SK-N-SH (cell line): ENCODE results near the gene HSD17B12.

Source experiments
- CHD2 ChIP-seq: fragments of 150-350 bp; IDR thresholded peaks from 2 replicates; pipeline ENCODE4 v1.6.1; 2018; ENCODE audit warnings: low read length; ENCODE audit not compliant: partially characterized antibody
- RFX5 ChIP-seq: IDR thresholded peaks from 2 replicates; pipeline ENCODE4 v1.6.1; 2012; ENCODE audit warnings: mild to moderate bottlenecking, improper control_type of control experiment, low read length
- TAF1 ChIP-seq: IDR thresholded peaks from 2 replicates; pipeline ENCODE4 v1.6.1; 2012; ENCODE audit warnings: low read depth, mild to moderate bottlenecking, low read length, moderate library complexity, borderline replicate concordance
- TF ChIP-seq, protein P1 (sequence below): fragments of 200-600 bp; sonication (generic); IDR thresholded peaks from 2 replicates; pipeline ENCODE4 v1.6.1; 2017; ENCODE audit warnings: antibody characterized with exemption, mild to moderate bottlenecking, moderate library complexity
- TF ChIP-seq, protein P2 (sequence below): IDR thresholded peaks from 2 replicates; pipeline ENCODE4 v1.6.1; 2012; ENCODE audit warnings: mild to moderate bottlenecking, low read depth, low read length, moderate library complexity

- TF ChIP-seq TAF1 (no peak), RFX5 (no peak), CHD2 (no peak)
- TF ChIP-seq, protein P1, sequence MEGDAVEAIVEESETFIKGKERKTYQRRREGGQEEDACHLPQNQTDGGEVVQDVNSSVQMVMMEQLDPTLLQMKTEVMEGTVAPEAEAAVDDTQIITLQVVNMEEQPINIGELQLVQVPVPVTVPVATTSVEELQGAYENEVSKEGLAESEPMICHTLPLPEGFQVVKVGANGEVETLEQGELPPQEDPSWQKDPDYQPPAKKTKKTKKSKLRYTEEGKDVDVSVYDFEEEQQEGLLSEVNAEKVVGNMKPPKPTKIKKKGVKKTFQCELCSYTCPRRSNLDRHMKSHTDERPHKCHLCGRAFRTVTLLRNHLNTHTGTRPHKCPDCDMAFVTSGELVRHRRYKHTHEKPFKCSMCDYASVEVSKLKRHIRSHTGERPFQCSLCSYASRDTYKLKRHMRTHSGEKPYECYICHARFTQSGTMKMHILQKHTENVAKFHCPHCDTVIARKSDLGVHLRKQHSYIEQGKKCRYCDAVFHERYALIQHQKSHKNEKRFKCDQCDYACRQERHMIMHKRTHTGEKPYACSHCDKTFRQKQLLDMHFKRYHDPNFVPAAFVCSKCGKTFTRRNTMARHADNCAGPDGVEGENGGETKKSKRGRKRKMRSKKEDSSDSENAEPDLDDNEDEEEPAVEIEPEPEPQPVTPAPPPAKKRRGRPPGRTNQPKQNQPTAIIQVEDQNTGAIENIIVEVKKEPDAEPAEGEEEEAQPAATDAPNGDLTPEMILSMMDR, result no peak
- TF ChIP-seq, protein P2, sequence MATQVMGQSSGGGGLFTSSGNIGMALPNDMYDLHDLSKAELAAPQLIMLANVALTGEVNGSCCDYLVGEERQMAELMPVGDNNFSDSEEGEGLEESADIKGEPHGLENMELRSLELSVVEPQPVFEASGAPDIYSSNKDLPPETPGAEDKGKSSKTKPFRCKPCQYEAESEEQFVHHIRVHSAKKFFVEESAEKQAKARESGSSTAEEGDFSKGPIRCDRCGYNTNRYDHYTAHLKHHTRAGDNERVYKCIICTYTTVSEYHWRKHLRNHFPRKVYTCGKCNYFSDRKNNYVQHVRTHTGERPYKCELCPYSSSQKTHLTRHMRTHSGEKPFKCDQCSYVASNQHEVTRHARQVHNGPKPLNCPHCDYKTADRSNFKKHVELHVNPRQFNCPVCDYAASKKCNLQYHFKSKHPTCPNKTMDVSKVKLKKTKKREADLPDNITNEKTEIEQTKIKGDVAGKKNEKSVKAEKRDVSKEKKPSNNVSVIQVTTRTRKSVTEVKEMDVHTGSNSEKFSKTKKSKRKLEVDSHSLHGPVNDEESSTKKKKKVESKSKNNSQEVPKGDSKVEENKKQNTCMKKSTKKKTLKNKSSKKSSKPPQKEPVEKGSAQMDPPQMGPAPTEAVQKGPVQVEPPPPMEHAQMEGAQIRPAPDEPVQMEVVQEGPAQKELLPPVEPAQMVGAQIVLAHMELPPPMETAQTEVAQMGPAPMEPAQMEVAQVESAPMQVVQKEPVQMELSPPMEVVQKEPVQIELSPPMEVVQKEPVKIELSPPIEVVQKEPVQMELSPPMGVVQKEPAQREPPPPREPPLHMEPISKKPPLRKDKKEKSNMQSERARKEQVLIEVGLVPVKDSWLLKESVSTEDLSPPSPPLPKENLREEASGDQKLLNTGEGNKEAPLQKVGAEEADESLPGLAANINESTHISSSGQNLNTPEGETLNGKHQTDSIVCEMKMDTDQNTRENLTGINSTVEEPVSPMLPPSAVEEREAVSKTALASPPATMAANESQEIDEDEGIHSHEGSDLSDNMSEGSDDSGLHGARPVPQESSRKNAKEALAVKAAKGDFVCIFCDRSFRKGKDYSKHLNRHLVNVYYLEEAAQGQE, result no peak
These were observed 67.6 kb downstream of the HSD17B12 start for GRCh38 chr11:43748095-43748494.
